Suprapubic skin (tissue), 4 donors: ENCODE results near the gene MAN2B2. TPM values are rescaled to one million over a fixed set of nuclear protein-coding genes. Genes with fewer than 3 reads are reported as not detected.
A peak's percentile ranks its signal among the peaks of the same experiment; 100 is the strongest.

Source experiments
- DNase-seq, 2 donors: peaks; one replicate each; pipeline ENCODE4 v3.0.0-alpha.2; 2019; ENCODE audit warnings: low spot score in 2 of 2
- H3K27ac ChIP-seq: fragments of 200-600 bp; sonication (generic); one replicate; pipeline ENCODE4 v1.5.1; 2019
- H3K27me3 ChIP-seq: fragments of 200-600 bp; sonication (generic); one replicate; pipeline ENCODE4 v1.5.1; 2019
- H3K36me3 ChIP-seq: fragments of 200-600 bp; sonication (generic); one replicate; pipeline ENCODE4 v1.5.1; 2019
- H3K4me1 ChIP-seq: fragments of 200-600 bp; sonication (generic); one replicate; pipeline ENCODE4 v1.5.1; 2019
- H3K4me3 ChIP-seq: fragments of 200-600 bp; sonication (generic); one replicate; pipeline ENCODE4 v1.5.1; 2019; ENCODE audit warnings: mild to moderate bottlenecking
- H3K9me3 ChIP-seq: fragments of 200-600 bp; sonication (generic); one replicate; pipeline ENCODE4 v1.5.1; 2019
- CTCF ChIP-seq, 2 donors: fragments of 200-600 bp in 1 of 2; fragments of 450-650 bp in 1 of 2; sonication (generic) in 1 of 2; IDR thresholded peaks; one replicate each; pipeline ENCODE4 v1.5.1; 2016 to 2019; ENCODE audit warnings: antibody characterized with exemption in 2 of 2, mild to moderate bottlenecking in 1 of 2, moderate library complexity in 1 of 2
- EP300 ChIP-seq: sonication (generic); formaldehyde crosslinking; IDR thresholded peaks from one replicate; pipeline ENCODE4 v1.6.1; 2017; ENCODE audit warnings: antibody characterized with exemption
- POLR2A ChIP-seq, 2 donors: fragments of 450-650 bp; IDR thresholded peaks; one replicate each; pipeline ENCODE4 v1.6.1; 2017; ENCODE audit warnings: antibody characterized with exemption in 2 of 2, mild to moderate bottlenecking in 2 of 2, moderate library complexity in 2 of 2
- POLR2AphosphoS5 ChIP-seq, 3 donors: sonication (generic); formaldehyde crosslinking; IDR thresholded peaks; one replicate each; pipeline ENCODE4 v1.6.1; 2017; ENCODE audit warnings: antibody characterized with exemption in 3 of 3
- WGBS: methylation state at CpG from one replicate; pipeline ENCODE4 v1.1.5; 2018; 5-methylcytosine and 5-hydroxymethylcytosine counted together
- total RNA-seq, 4 donors: library from RNA; depleted of rRNA; stranded (reverse); fragments of >200 nt; gene quantifications; one replicate each; pipeline ENCODE4 v1.1.0, GENCODE V29; 2016

Gene MAN2B2
- total RNA-seq, 4 donors from 2014 or later, result 19.6 to 27.9 (median 25.2) TPM

- no peak for DNase-seq
- Histone ChIP-seq H3K4me3 (peak overlapping the region; percentile 48), H3K36me3 (no peaks in the 10 kb centered on the region), H3K4me1 (peaks cover 27% of the 10 kb centered on the region), H3K27me3 (peaks cover 33% of the 10 kb centered on the region), H3K9me3 (no peaks in the 10 kb centered on the region), H3K27ac (no peak overlapping the region)
- WGBS, result under 1% methylated on average over 24 of the region's 127 CpGs
- TF ChIP-seq POLR2A (IDR thresholded peaks at IDR 0.05), result no peak
- no peak for TF ChIP-seq EP300
- TF ChIP-seq CTCF (IDR thresholded peaks at IDR 0.05), result no peak
- TF ChIP-seq POLR2AphosphoS5 (IDR thresholded peaks at IDR 0.05), result no peak
These were observed 11.8 kb upstream of the MAN2B2 start for GRCh38 chr4:6562931-6563901.

- 51% methylated on average over 2 of the region's 66 CpGs for WGBS
- Histone ChIP-seq H3K4me1 (peaks cover 27% of the 10 kb centered on the region), H3K36me3 (no peaks in the 10 kb centered on the region), H3K27me3 (peaks cover 33% of the 10 kb centered on the region), H3K4me3 (peak overlapping the region; percentile 48), H3K9me3 (no peaks in the 10 kb centered on the region), H3K27ac (no peak overlapping the region)
- no peak for TF ChIP-seq POLR2A (IDR thresholded peaks at IDR 0.05)
- TF ChIP-seq EP300, result no peak
- TF ChIP-seq POLR2AphosphoS5 (IDR thresholded peaks at IDR 0.05), result no peak
- no peak for TF ChIP-seq CTCF (IDR thresholded peaks at IDR 0.05)
- no peak for DNase-seq
These were observed 10.9 kb upstream of the MAN2B2 start for GRCh38 chr4:6563935-6564645.

GRCh38 chr4:6565691-6566390 lies 9.1 kb upstream of the MAN2B2 start:
- Histone ChIP-seq H3K4me1 (peaks cover 27% of the 10 kb centered on the region), H3K9me3 (no peaks in the 10 kb centered on the region), H3K36me3 (no peaks in the 10 kb centered on the region), H3K4me3 (no peak overlapping the region), H3K27me3 (peaks cover 30% of the 10 kb centered on the region), H3K27ac (no peak overlapping the region)
- no peak for TF ChIP-seq CTCF (IDR thresholded peaks at IDR 0.05)
- no peak for TF ChIP-seq POLR2AphosphoS5 (IDR thresholded peaks at IDR 0.05)
- TF ChIP-seq EP300, result no peak
- no peak for TF ChIP-seq POLR2A (IDR thresholded peaks at IDR 0.05)
- 30% methylated on average over 14 of the region's 14 CpGs for WGBS
- DNase-seq, result no peak

- peaks cover 30% of the 10 kb centered on the region for H3K27me3 ChIP-seq
- no peak for TF ChIP-seq POLR2AphosphoS5 (IDR thresholded peaks at IDR 0.05)
- no peak for TF ChIP-seq CTCF (IDR thresholded peaks at IDR 0.05)
- no peak for TF ChIP-seq POLR2A (IDR thresholded peaks at IDR 0.05)
- TF ChIP-seq EP300, result no peak
- no peak overlapping the region for H3K4me3 ChIP-seq
- 57% methylated on average over 12 of the region's 13 CpGs for WGBS
- H3K9me3 ChIP-seq, result no peaks in the 10 kb centered on the region
- DNase-seq, result no peak
- H3K27ac ChIP-seq, result no peak overlapping the region
- no peaks in the 10 kb centered on the region for H3K36me3 ChIP-seq
- H3K4me1 ChIP-seq, result peaks cover 27% of the 10 kb centered on the region
These were observed 8.4 kb upstream of the MAN2B2 start for GRCh38 chr4:6566391-6567190.
